ENCODE measurements around the gene CITED1. TPM values are rescaled to one million over a fixed set of nuclear protein-coding genes. Genes with fewer than 3 reads are reported as not detected.

The CITED1 gene
- total and polyA plus RNA-seq, 2 donors (not counting 1 experiment from before 2014, with no cell fraction given), result not detected

GRCh38 chrX:72308566-72309296 lies 3.0 kb upstream of the CITED1 start:
- no peaks in the 10 kb centered on the region for H4K20me1 ChIP-seq (ENCODE audit: control insufficient read depth, insufficient read depth, low read length, poor library complexity, severe bottlenecking)
- 0% methylated on average over 1 of the region's 24 CpGs for WGBS (ENCODE audit: insufficient coverage)
- ChIA-PET CTCF (no interaction called here), POLR2A (no interaction called here)
- Mint-ChIP-seq H3K4me3 (peak overlapping the region; percentile 84), H3K27me3 (peaks cover 32% of the 10 kb centered on the region), H3K9me3 (ENCODE audit: insufficient read depth) (no peaks in the 10 kb centered on the region), H3K4me1 (peaks cover 36% of the 10 kb centered on the region), H3K27ac (no peak overlapping the region)
- ATAC-seq (ENCODE audit: low read depth), result no peak
- peak overlapping the region; percentile 83 for H3K4me2 ChIP-seq (replicated peaks; ENCODE audit: low read depth, low read length, poor library complexity, severe bottlenecking)
- peaks cover 0 to 54% (median 23%) of the 10 kb centered on the region in 4 experiments for H3K27me3 ChIP-seq (replicated peaks in 1 of 4; ENCODE audit: control extremely low read depth in 1 of 4, control insufficient read depth in 3 of 4, insufficient read depth in 4 of 4, low read length in 3 of 4)
- H3K27ac ChIP-seq (ENCODE audit: low read length in 2 of 2), result no peak overlapping the region
- TF ChIP-seq EZH2 (IDR thresholded peaks at IDR 0.05; ENCODE audit: borderline replicate concordance, insufficient read depth, low read depth, low read length, poor library complexity, severe bottlenecking) (no peak), CTCF (IDR thresholded peaks at IDR 0.05) (no peak)
- H3K9ac ChIP-seq (ENCODE audit: low read length), result peak overlapping the region; percentile 45
- H3K4me3 ChIP-seq (ENCODE audit: control extremely low read depth in 1 of 5, extremely low read depth in 1 of 5, insufficient read depth in 1 of 5, low read depth in 2 of 5, low read length in 4 of 5), result peak overlapping the region; percentile 4 to 42 (median 32)
- intact Hi-C loops (cut with micrococcal nuclease), result no loop called here
- H3K79me2 ChIP-seq (ENCODE audit: control insufficient read depth, insufficient read depth, low read length), result no peaks in the 10 kb centered on the region
- no peaks in the 10 kb centered on the region for H3K36me3 ChIP-seq (replicated peaks in 1 of 2; ENCODE audit: control extremely low read depth in 1 of 2, control insufficient read depth in 1 of 2, extremely low read depth in 1 of 2, insufficient read depth in 2 of 2, low read length in 1 of 2)
- peak; percentile 50 for DNase-seq
- peak overlapping the region; percentile 46 for H2AFZ ChIP-seq (ENCODE audit: insufficient read depth, low read depth, low read length, poor library complexity, severe bottlenecking)
- H3K9me3 ChIP-seq (ENCODE audit: control extremely low read depth in 1 of 3, control insufficient read depth in 2 of 3, insufficient read depth in 1 of 3, low read length in 2 of 3), result no peaks in the 10 kb centered on the region
- H3K4me1 ChIP-seq (ENCODE audit: control insufficient read depth in 2 of 2, insufficient read depth in 2 of 2, low read length in 2 of 2), result peaks cover 42 to 43% of the 10 kb centered on the region in 2 donors

DNA sequence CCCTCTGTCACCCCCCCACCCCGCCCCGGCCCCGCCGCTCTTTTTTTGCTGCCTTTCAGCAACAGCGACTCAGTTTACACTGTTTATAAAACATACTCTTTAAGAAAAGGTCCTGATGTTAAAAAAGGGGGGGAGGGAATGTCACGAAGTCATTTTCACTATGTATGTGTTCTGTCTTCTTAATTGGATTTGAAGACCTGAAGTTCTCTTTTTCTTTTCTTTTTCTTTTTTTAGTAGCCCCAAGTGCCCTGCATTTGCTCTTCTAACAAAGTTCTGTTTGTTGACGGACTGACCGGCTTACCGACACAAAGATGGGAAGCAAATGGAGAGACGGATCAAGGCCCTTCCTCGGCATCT lies 2.5 kb upstream of the CITED1 start:
- peak overlapping the region; percentile 83 for H3K4me2 ChIP-seq (replicated peaks; ENCODE audit: low read depth, low read length, poor library complexity, severe bottlenecking)
- no peaks in the 10 kb centered on the region for H3K79me2 ChIP-seq (ENCODE audit: control insufficient read depth, insufficient read depth, low read length)
- Mint-ChIP-seq H3K4me3 (peak overlapping the region; percentile 84), H3K9me3 (ENCODE audit: insufficient read depth) (no peaks in the 10 kb centered on the region), H3K4me1 (peaks cover 36% of the 10 kb centered on the region), H3K27me3 (peaks cover 32% of the 10 kb centered on the region), H3K27ac (no peak overlapping the region)
- peak overlapping the region; percentile 46 for H2AFZ ChIP-seq (ENCODE audit: insufficient read depth, low read depth, low read length, poor library complexity, severe bottlenecking)
- intact Hi-C loops (cut with micrococcal nuclease), result no loop called here
- H3K9ac ChIP-seq (ENCODE audit: low read length), result peak overlapping the region; percentile 45
- ATAC-seq (ENCODE audit: low read depth) (no peak), DNase-seq (no peak)
- WGBS (ENCODE audit: insufficient coverage), result no CpG with 5 or more reads among the region's 11 CpGs
- no peaks in the 10 kb centered on the region for H3K9me3 ChIP-seq (ENCODE audit: control extremely low read depth in 1 of 3, control insufficient read depth in 2 of 3, insufficient read depth in 1 of 3, low read length in 2 of 3)
- peaks cover 42 to 43% of the 10 kb centered on the region in 2 donors for H3K4me1 ChIP-seq (ENCODE audit: control insufficient read depth in 2 of 2, insufficient read depth in 2 of 2, low read length in 2 of 2)
- H4K20me1 ChIP-seq (ENCODE audit: control insufficient read depth, insufficient read depth, low read length, poor library complexity, severe bottlenecking), result no peaks in the 10 kb centered on the region
- no peak overlapping the region for H3K27ac ChIP-seq (ENCODE audit: low read length in 2 of 2)
- peak overlapping the region in 4 of 5 experiments; percentile 4 to 42 (median 34) for H3K4me3 ChIP-seq (ENCODE audit: control extremely low read depth in 1 of 5, extremely low read depth in 1 of 5, insufficient read depth in 1 of 5, low read depth in 2 of 5, low read length in 4 of 5)
- TF ChIP-seq CTCF (IDR thresholded peaks at IDR 0.05), result no peak
- no peak for TF ChIP-seq EZH2 (IDR thresholded peaks at IDR 0.05; ENCODE audit: borderline replicate concordance, insufficient read depth, low read depth, low read length, poor library complexity, severe bottlenecking)
- H3K27me3 ChIP-seq (replicated peaks in 1 of 4; ENCODE audit: control extremely low read depth in 1 of 4, control insufficient read depth in 3 of 4, insufficient read depth in 4 of 4, low read length in 3 of 4), result peaks cover 0 to 58% (median 23%) of the 10 kb centered on the region in 4 experiments
- no peaks in the 10 kb centered on the region for H3K36me3 ChIP-seq (replicated peaks in 1 of 2; ENCODE audit: control extremely low read depth in 1 of 2, control insufficient read depth in 1 of 2, extremely low read depth in 1 of 2, insufficient read depth in 2 of 2, low read length in 1 of 2)
- ChIA-PET CTCF (no interaction called here), POLR2A (no interaction called here)
